Keratinocyte (primary cell): ENCODE data around the gene ODAD3. TPM values are rescaled to one million over a fixed set of nuclear protein-coding genes. Genes with fewer than 3 reads are reported as not detected.

ENCODE experiments used
- DNase-seq: peaks from one replicate; pipeline ENCODE4 v3.0.0-alpha.2; 2011; ENCODE audit warnings: low read depth, missing footprints, low spot score
- FAIRE-seq: peaks from 2 replicates; lab custom pipeline; 2011; peaks lifted over from hg19 to GRCh38; lab: Jason Lieb, UNC
- H2AFZ ChIP-seq: 2 replicates; pipeline ENCODE4 v1.6.0; 2012; ENCODE audit warnings: low read length, control low read depth, inconsistent platforms; ENCODE audit not compliant: control insufficient read depth
- H3K27ac ChIP-seq: 2 replicates; pipeline ENCODE4 v1.5.1; 2011; ENCODE audit warnings: low read length; ENCODE audit not compliant: control insufficient read depth, insufficient read depth
- H3K27me3 ChIP-seq: 3 replicates; pipeline ENCODE4 v1.6.0; 2011; ENCODE audit warnings: low read length; ENCODE audit not compliant: control insufficient read depth, insufficient read depth; ENCODE audit errors: extremely low read depth
- H3K36me3 ChIP-seq, 2 experiments: 2 replicates in 1 of 2; 3 replicates in 1 of 2; pipeline ENCODE4 v1.5.1; 2011; ENCODE audit warnings: low read length in 2 of 2, mild to moderate bottlenecking in 1 of 2; ENCODE audit not compliant: control insufficient read depth in 2 of 2, insufficient read depth in 2 of 2; ENCODE audit errors: extremely low read depth in 1 of 2
- H3K4me1 ChIP-seq: 3 replicates; pipeline ENCODE4 v1.5.1; 2011; ENCODE audit warnings: low read length; ENCODE audit not compliant: control insufficient read depth, insufficient read depth; ENCODE audit errors: extremely low read depth
- H3K4me2 ChIP-seq: 3 replicates; pipeline ENCODE4 v1.6.0; 2011; ENCODE audit warnings: low read depth, low read length; ENCODE audit not compliant: control insufficient read depth, insufficient read depth; ENCODE audit errors: extremely low read depth
- H3K4me3 ChIP-seq, 3 experiments: fragments of 200-600 bp in 1 of 3; sonication (generic) in 1 of 3; 2 replicates in 2 of 3; 3 replicates in 1 of 3; pipeline ENCODE4 v1.5.1; 2011 to 2016; ENCODE audit warnings: low read length in 3 of 3, mild to moderate bottlenecking in 3 of 3, control low read depth in 2 of 3, inconsistent platforms in 1 of 3, low read depth in 1 of 3, mixed read lengths in 1 of 3, mixed run types in 1 of 3, moderate library complexity in 1 of 3; ENCODE audit not compliant: control insufficient read depth in 2 of 3, insufficient read depth in 2 of 3; ENCODE audit errors: extremely low read depth in 1 of 3
- H3K79me2 ChIP-seq: 2 replicates; pipeline ENCODE4 v1.6.0; 2012; ENCODE audit warnings: low read length; ENCODE audit not compliant: control insufficient read depth, insufficient read depth
- H3K9ac ChIP-seq: 3 replicates; pipeline ENCODE4 v1.6.0; 2011; ENCODE audit warnings: low read length; ENCODE audit not compliant: control insufficient read depth, insufficient read depth; ENCODE audit errors: extremely low read depth
- H3K9me1 ChIP-seq: 3 replicates; pipeline ENCODE4 v1.6.0; 2011; ENCODE audit warnings: low read length; ENCODE audit not compliant: control insufficient read depth, insufficient read depth; ENCODE audit errors: extremely low read depth
- H3K9me3 ChIP-seq: 2 replicates; pipeline ENCODE4 v1.5.1; 2012; ENCODE audit warnings: low read depth, low read length; ENCODE audit not compliant: control insufficient read depth
- H4K20me1 ChIP-seq: 3 replicates; pipeline ENCODE4 v1.6.0; 2011; ENCODE audit warnings: low read length; ENCODE audit not compliant: control insufficient read depth, insufficient read depth; ENCODE audit errors: extremely low read depth
- EZH2 ChIP-seq: IDR thresholded peaks from one replicate; pipeline ENCODE4 v1.6.1; 2012; ENCODE audit warnings: inconsistent platforms, mild to moderate bottlenecking, low read length, moderate library complexity
- dilution Hi-C: fragments of 300-500 bp; cut with MboI; formaldehyde crosslinking; loops from one replicate; pipeline ENCODE4 v1.7.0; 2020; ENCODE audit warnings: low sequenced_read_pairs; ENCODE audit not compliant: extremely low pct_ligation_motif_present
- polyA plus RNA-seq, 5 experiments: library from polyadenylated mRNA; depleted of rRNA in 3 of 5; stranded (reverse) in 3 of 5; stranded (forward) in 1 of 5; unstranded in 1 of 5; fragments of >200 nt; gene quantifications; 1 replicate in 1 of 5; 2 replicates in 3 of 5; 3 replicates in 1 of 5; pipeline versions ENCODE4 v1.2.1 to v1.2.3, GENCODE V29; 2011 to 2012; ENCODE audit warnings: missing spikeins in 2 of 5, low read depth in 1 of 5, low replicate concordance in 1 of 5
- TF ChIP-seq, protein P1 (sequence below), 3 experiments: IDR thresholded peaks in 1 of 3; conservative IDR thresholded peaks in 1 of 3; optimal IDR thresholded peaks in 1 of 3; 2 replicates in 2 of 3; 3 replicates in 1 of 3; pipeline versions ENCODE3 to v1.5.1; 2011; ENCODE audit warnings: low read length in 3 of 3, mild to moderate bottlenecking in 3 of 3, moderate library complexity in 2 of 3, control low read depth in 1 of 3, inconsistent platforms in 1 of 3; ENCODE audit not compliant: insufficient read depth in 2 of 3; ENCODE audit errors: extremely low read depth in 1 of 3

ODAD3 gene
- polyA plus RNA-seq, 1 donor (not counting 4 experiments of a cell fraction or from before 2014, with no cell fraction given) = 0.09 TPM

- DNase-seq (no peak), FAIRE-seq (no peak)
- H3K4me3 ChIP-seq = peak overlapping the region in 1 of 3 experiments; percentile 27
- no peaks in the 10 kb centered on the region for H3K4me1 ChIP-seq
- TF ChIP-seq EZH2 = no peak
- TF ChIP-seq, protein P1, sequence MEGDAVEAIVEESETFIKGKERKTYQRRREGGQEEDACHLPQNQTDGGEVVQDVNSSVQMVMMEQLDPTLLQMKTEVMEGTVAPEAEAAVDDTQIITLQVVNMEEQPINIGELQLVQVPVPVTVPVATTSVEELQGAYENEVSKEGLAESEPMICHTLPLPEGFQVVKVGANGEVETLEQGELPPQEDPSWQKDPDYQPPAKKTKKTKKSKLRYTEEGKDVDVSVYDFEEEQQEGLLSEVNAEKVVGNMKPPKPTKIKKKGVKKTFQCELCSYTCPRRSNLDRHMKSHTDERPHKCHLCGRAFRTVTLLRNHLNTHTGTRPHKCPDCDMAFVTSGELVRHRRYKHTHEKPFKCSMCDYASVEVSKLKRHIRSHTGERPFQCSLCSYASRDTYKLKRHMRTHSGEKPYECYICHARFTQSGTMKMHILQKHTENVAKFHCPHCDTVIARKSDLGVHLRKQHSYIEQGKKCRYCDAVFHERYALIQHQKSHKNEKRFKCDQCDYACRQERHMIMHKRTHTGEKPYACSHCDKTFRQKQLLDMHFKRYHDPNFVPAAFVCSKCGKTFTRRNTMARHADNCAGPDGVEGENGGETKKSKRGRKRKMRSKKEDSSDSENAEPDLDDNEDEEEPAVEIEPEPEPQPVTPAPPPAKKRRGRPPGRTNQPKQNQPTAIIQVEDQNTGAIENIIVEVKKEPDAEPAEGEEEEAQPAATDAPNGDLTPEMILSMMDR (optimal IDR thresholded peaks at IDR 0.05 in 1 of 3, IDR thresholded peaks at IDR 0.05 in 1 of 3, conservative IDR thresholded peaks at IDR 0.05 in 1 of 3; ENCODE audit: extremely low read depth in 1 of 3, insufficient read depth in 2 of 3, low read length in 3 of 3) = peak in 2 of 3 experiments; percentile 67 to 72
- no peak overlapping the region for H3K9ac ChIP-seq
- H4K20me1 ChIP-seq = no peaks in the 10 kb centered on the region
- no peaks in the 10 kb centered on the region for H3K27me3 ChIP-seq
- peak overlapping the region; percentile 8 for H2AFZ ChIP-seq
- H3K36me3 ChIP-seq = no peaks in the 10 kb centered on the region
- H3K27ac ChIP-seq = no peak overlapping the region
- H3K79me2 ChIP-seq = no peaks in the 10 kb centered on the region
- peak overlapping the region; percentile 27 for H3K4me2 ChIP-seq
- dilution Hi-C loops = no loop called here
- no peaks in the 10 kb centered on the region for H3K9me1 ChIP-seq
- no peaks in the 10 kb centered on the region for H3K9me3 ChIP-seq
These were observed 28.9 kb downstream of the ODAD3 start for GRCh38 chr19:11405846-11406643.

GRCh38 chr19:11404588-11405222, 30.2 kb downstream of the ODAD3 start:
- no peak for DNase-seq
- Histone ChIP-seq H3K9ac (no peak overlapping the region), H2AFZ (no peak overlapping the region), H3K4me2 (no peak overlapping the region), H3K79me2 (no peaks in the 10 kb centered on the region), H3K27ac (no peak overlapping the region), H3K9me3 (no peaks in the 10 kb centered on the region), H3K36me3 (no peaks in the 10 kb centered on the region), H3K9me1 (no peaks in the 10 kb centered on the region), H3K4me1 (no peaks in the 10 kb centered on the region), H3K4me3 (no peak overlapping the region), H3K27me3 (no peaks in the 10 kb centered on the region), H4K20me1 (no peaks in the 10 kb centered on the region)
- dilution Hi-C loops = no loop called here
- TF ChIP-seq, protein P1 (optimal IDR thresholded peaks at IDR 0.05 in 1 of 3, IDR thresholded peaks at IDR 0.05 in 1 of 3, conservative IDR thresholded peaks at IDR 0.05 in 1 of 3; ENCODE audit: extremely low read depth in 1 of 3, insufficient read depth in 2 of 3, low read length in 3 of 3) = no peak
- no peak for TF ChIP-seq EZH2
- no peak for FAIRE-seq
